ENCODE measurements around the gene TAF9.

- TF ChIP-seq CTCF (IDR thresholded peaks at IDR 0.05) (peak in 1 of 3 donors; percentile 68), POLR2A (IDR thresholded peaks at IDR 0.05) (no peak)
Measured at GRCh38 chr5:69334793-69335268, 34.5 kb downstream of the TAF9 start.

Data from lower leg skin (tissue), 3 donors.